ENCODE results near the gene FBXL15.

- TF ChIP-seq POLR2AphosphoS5 (IDR thresholded peaks at IDR 0.05; ENCODE audit: low read depth, low read length) = no peak
- no peak for TF ChIP-seq REST (IDR thresholded peaks at IDR 0.05; ENCODE audit: insufficient read depth in 1 of 2, low read depth in 2 of 2, low read length in 2 of 2)
- TF ChIP-seq SIN3A (IDR thresholded peaks at IDR 0.05; ENCODE audit: borderline replicate concordance, insufficient read depth, low read length) = no peak
These were observed 44.8 kb upstream of the FBXL15 start for GRCh38 chr10:102375867-102376266.

Data from PFSK-1 (cell line).